GM18868 (cell line): ENCODE data around the gene CLMN.
A peak's percentile ranks its signal among the peaks of the same experiment; 100 is the strongest.

ENCODE experiments used
- ATAC-seq: cut with Tn5 transposase; IDR thresholded peaks from one replicate; pipeline ENCODE4 v1.9.1; 2021; ENCODE audit warnings: mild to moderate bottlenecking, moderate library complexity; ENCODE audit not compliant: unreplicated experiment

The CLMN gene

DNA sequence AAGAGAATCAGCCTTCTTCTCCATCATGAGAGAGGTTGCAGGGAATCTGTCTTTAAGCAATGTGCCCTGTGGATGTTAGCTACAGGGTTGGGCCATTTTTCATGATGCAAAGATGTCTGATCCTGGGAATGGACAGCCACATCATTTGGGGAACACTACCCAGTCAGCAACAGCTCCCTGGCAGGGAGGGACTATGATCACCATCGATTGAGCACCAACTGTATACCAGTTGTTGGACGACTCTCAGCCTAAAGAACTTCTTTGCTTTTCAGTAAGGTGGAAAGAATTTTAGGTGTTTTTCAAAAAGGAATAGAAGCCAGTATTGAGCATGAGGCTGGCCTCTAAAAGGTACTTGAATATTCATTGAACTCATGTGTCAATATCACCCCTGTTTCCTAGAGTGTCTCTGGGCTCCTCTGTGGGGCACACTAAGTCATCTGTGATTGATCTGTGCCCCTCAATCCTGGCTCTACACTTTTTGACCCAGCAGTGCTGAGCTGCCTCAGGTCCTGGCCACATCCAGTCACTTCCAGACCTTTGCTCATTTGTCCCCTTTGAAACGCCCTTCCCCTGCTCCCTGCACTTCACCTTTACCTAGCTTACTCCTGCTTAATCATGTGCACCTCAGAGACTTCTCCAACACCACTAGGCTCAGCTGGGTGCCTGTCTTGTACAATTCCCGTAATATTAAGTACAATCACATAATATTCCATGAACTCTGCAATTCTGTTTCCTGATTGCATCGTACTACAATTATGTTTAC, 2.2 kb upstream of the CLMN start:
- ATAC-seq = no peak

DNA sequence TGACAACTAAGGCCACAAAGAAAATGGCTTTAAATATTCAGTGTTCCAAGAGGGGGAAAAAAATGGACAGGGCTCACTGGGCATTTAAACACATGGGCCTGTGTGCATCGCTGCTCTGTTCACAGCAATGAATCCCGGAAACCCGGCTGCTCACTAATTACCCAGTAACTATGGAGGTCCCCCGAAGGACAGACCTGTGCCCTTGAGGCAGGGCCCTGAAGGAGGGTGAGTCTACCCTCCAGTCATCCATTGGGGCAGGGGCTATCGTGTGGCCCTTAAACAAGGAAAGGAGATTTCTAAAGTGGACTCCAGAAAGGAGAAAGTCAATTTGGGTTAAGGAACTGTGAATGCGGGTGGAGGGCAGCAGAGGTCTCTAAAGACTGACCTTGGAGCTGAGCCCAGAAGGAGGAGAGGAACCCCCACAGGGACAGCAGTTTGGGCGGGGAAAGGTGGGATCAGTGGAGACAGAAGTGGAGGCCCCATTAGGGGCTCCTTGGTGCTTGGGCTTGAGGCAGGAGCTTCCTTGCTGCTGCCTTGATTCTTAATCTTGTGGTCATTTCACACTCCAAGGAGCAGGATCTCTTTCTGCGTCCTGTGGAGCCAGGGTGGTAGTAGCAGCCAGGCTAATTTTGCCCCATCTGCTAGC, 1.4 kb upstream of the CLMN start:
- no peak for ATAC-seq

DNA sequence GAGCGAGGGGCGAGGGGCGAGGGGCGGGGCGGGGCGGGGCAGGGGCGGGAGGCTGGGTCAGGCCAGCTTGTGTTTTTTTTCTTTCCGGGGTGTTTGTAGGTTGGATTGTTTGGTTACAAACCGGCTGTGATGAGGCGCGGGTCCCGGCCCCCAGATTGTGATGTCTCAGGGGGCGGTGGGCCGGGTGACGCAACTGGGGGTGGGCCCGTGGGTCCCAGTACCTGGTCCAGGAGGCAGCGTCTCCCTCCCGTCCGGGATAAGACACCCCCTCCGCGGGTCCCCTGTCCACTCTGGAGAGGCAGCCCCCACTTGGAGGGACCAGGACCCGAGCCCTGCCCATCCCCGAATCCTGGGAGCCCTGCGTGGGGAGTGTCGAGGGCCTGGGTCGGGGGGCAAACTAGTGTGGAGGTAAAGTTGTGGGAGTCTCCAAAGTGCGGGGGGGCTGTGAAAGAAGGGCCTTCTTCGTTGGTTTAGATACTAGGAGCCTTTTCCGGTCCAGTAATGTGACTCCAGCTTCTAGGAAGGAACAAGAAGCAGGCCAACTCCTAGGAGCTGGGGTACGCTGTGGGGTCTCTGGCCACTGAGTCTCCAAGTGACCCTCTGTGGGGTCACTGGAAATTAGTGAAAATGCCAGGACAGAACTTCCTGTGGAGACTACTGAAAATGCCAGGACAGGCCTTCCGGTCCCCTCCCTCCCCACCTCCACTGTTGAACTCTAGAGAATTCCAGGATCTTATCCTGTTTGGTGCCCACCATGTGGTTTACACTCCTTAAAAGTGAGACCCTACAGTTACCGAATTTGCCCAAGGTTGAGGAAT, 579 bp upstream of the CLMN start:
- peak; percentile 8 for ATAC-seq

DNA sequence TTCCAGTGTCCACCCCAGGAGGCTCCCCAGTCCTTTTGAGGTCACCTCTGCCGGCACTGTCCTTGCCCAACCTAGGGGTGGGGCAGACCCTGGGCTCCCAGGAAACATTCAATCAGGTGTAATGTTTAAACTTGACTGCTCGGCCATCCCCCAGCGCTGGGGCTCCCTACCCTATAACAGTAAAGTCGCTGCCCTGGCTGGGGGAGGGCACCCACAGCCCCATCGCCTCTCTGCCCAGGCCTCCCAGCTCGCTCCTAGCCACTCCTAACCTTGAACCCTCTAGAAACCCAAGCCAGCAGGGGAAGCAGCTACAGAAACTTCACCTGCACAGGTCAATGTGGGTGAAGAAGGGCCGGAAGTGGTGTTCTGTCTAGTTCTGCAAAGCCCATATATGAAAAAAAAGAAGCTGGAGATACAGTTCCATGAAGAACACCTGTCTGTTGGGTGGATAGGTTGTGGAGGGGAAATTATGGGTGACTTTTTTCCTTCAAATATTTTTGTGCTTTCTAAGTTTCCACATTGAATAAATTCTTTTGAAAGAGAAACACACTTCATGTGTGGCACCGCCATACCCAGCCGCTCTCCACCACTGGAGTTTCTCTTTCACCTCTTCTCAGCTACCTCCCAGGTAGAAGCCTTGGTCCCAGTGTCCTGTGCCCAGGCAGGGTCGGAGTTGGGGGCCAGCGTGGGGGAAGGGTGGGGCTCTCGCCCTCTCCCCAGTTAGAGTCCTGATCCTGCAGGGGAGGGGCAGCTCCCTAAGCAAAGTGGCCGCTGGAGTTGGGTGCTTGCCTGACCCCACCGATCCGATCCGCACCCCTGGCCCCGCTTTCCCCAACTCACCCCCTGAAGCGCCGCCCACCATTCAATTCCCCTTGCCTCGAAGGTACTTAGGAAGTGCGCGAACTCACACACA, 1.1 kb downstream of the CLMN start:
- no peak for ATAC-seq

DNA sequence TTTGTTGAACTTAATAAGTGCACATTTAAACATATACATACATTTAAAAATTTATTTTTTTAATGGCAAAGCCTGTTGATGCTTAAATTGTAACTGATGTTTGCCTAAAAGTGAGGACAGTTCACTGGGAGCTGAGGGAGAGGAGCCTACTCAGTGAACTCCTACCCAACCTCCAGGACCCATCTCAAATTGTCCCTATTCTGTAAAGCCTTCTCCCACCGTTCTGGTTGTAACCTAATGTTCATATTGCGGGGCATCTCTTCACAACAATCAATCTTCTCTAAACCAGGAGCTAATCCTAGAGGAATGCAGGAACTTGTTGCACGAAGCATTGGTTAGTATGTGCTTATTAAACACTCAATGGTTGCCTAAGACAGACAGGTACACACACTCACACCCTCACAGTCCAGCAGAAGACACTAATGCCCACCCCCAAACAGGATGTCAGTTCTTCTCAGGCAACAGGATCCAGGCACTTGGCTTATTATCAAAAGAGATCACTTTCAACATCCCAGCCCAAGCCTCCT, 1.8 kb downstream of the CLMN start:
- ATAC-seq = no peak

DNA sequence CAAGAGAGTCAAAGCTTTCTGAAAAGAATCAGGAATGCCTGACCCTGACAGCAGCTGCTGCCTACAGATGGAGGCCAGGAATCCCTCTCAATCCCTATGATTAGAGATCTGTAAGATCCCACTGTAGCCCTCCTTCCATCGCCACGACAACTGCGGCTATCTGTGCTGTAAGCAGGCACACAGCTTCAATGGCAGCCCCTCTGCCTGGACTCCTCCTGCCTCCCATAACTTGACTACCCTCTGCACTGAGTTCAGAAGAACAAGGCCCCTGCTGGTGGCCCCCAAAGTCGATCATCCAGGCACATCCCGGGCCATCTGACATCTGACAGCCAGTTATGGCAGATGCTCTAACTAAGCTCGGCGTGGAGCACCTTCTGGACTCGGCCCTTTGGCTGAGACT, 2.9 kb downstream of the CLMN start:
- no peak for ATAC-seq

DNA sequence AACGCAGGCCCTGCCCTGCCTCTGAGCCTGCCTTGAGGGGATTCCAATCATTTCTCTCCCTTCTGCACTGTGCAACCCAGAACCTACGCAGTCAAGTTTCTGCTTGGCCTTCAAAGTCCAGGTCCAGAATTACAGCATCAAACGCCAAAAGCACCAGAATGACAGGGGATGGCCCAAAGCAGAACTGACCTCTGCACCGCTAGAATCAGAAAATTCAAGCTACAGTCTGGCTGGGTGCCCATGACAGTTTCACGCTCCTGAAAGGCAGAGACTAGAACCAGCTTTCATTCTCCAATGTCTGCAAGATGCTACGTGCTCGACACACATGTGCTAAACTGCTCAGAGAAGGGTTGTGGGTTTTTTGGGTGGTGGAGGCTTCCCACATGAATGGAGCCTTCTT, 4.1 kb downstream of the CLMN start:
- ATAC-seq = no peak

DNA sequence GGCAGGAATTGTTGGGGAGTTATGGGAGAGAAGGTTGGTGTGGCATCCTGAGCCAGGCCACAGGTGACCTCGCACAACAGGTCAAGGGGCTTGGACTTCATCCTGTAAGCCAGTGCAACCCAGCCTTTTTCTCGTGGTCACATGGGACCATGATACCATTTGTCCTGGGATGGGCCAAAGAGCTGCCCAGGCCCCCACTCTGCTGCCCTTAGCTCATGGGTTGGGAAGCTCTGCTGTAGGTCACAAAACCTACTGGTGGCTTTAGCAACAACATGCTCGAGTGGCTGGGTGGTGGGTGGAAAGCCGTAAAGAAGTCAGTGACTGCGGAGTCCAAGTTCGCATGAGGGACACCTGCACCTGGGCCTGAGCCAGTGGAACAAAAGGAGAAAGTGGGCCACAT, 4.6 kb downstream of the CLMN start:
- no peak for ATAC-seq

DNA sequence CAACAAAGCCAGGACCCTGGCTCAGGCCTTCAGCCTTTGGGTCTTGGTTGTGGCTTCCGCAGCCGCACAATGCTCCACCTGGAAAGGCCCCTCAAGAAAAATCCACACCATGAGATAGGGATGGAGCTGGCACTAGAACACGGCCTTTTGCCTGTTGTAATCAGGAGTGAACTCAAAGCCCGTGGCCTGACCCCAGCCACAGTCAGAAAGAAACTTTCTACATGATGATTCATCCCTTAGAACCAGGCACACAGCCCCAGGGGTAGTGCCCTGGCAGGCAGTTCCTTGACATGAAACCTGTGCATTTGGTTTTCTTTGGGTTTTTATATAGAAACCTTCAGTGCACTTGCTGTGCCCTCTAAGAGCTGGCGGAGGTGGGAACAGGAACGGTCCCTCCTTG, 5.1 kb downstream of the CLMN start:
- ATAC-seq = peak; percentile 82

DNA sequence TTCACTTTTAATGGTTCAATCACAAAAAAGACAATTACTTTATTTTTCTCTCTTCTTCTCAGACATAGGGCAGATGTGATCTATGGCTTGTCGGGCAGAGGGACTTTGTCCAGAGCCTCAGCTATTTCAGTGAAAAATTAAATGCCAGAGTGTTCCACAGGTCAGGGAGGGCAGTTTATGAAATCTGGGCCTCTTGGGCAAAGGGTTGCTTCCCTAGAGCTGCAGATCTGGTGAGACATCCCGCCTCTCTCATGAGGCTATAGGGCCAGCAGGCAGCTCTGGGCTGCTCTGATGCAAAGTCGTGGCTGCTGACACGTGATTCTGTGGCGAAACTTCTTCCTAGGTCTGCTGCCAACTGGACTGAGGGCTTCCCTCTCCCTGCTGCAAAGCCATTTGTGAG, 6.0 kb downstream of the CLMN start:
- no peak for ATAC-seq

DNA sequence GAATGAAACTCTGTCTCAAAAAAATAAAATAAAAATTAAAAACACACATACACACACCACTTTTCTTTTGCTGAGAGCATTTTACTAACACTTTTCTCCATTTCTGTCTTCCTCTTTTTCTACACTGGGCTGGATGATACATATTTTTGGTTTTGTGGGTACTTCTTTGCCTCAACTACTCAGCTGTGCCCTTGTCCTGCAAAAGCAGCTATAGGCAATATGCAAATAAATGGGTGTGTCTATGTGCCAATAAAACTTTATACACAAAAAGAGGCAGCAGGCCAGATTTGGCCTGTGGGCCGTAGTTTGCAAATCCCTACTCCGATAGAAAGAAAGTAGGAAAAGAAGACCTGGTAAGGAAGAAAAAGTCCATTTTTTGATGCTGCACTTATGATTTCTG, 6.5 kb downstream of the CLMN start:
- no peak for ATAC-seq

DNA sequence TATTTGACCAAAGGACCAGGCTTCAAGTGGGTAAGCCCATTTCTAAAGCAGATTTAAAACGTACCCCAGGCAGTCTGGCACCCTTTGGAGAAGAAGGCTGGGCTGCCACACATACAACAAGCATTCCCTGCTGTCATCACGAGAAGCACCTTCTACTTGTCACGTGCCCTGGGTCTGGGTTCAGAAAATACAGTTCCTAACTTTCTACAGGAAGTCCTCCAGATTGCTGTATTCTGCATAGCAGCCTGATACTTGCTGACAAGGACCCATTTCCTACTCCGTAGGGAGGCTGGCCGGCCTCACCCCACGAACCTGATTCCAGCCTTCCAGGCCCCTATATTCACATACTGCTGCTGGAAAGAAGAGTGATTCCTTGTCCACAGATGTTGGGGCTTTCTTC, 7.4 kb downstream of the CLMN start:
- ATAC-seq = no peak

DNA sequence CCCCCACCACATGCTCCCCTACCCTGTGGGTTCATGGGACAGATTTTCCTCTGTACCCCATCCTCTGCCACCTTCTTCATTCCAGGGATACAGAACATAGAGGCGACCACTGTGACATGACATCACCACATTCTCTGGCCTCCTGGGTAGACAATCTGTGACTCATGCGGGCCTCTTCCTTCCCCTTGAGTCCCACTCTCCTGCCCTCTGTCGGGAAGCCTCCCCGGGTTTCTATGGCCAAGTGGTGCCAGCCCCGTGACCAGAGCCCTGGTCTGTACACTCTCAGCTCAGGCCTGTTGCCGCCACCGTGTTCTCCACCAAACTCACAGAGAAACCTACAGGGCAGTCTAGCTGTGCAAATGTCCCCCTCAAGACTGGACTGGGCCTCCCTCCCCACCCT, 8.0 kb downstream of the CLMN start:
- ATAC-seq = no peak

DNA sequence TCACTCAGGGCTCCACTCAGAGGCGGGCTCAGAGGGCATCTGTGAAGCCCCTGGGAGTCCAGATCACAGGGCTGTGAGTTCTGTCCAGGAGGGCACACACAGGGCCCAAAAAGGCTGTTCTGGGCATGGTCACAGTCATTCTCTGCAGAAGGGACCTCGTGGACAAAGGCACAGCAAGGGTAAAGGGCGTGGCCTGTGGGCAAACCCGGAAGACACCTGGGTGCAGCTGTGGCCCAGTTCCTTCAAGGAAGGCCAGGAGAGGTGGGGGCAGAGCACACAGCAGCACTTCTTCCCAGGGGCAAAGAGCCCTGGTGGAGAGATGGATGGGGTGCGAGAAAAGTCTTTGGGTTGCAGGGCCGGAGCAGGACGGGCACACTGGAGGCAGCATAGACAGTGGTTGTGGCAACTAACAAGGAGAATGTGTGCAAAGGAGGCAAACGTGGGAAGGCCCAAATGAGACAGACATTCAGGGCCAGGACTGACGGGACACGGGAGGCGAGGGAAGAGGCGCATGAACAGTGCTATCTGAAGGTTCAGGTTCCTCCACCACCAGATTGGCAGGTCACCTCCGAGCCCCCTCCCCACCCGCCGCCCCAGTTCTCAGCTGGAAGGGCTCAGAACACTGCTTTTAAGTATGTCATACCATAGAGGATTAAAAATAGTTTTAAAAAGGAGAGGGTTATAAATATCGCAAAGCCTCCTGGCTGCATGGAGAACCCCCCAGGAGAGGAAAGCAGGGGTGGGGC, 8.9 kb downstream of the CLMN start:
- no peak for ATAC-seq

DNA sequence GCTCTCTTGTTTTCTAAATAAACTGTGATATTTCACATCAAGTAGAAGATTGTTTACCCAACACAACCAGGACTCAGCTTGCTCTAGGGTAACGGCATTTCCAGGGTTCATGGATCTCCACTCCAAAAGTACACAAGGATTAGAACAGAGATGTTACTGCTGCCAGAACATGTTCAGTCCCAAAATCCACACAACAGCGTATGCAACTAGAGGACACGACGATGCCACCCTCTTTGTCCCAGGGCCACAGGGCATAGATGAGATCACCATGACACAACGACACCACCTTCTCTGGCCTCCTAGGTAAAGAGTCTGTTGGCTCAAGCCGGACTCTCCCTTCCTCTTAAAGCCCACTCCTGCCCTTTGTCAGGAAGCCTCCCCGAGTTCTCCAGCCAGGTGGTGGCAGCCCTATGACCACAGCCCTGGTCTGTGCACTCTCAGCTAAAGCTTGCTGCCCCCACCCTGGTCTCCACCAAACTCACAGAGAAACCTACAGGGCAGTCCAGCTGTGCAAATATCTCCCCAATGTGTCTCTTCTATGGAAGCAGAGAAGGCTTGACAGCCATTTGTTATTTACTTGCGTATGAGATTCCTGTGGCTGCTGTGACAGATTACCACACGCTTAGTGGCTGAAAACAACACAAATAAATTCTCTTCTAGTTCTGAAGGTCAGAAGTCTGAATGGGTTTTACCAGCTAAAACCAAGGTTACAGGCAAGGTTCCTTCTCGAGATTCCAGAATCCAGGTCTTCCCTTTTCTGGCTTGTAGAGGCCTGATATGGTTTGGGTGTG, 10.3 kb downstream of the CLMN start:
- no peak for ATAC-seq

DNA sequence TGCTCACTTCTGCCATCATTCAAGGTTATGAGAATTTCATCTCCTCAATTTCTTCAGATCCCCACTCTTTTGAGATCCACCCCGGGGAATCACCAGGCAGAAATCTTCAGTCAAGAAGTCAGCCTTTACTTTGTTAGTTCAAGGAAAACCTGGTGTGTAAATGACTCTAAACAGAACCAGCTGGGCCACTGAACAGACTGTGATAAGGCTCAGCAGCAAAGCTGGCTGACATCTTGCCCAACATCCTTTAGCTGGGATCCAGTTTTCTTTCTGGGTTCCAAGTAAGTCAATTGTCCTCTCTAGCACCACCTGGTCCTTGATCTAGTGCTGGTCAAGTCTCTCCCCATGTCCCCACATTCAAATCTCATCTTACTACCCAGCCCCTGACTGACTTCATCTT, 11.6 kb downstream of the CLMN start:
- no peak for ATAC-seq

DNA sequence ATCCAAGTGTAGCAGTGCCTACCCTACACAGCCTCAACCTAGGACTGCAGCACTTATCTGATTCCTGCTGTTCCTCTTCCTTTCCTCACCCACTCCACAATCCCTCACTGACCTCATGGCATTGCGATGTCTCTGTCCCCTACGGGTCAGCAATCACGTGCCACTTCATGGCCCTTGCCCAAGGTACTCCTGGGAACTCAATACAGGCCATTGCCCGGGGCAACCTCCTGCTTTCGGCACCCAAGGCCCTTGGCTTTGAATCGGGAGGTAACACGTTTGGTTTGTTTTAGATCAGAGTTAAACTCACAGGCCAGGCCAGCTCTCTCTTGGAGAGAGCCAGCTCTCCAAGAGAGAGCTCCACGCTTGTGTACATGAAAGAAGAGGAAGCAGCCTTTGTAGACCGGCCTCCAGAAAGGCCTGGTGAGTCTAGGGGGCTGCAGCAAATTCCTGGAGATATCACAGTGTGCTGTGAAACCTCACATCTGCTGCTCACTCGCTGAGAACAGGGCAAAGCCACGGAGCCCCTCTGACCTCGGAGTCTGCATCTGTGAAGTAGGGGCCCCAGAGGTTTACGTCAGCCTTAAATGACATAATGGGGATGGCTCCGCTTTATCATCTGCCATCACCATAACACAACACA, 12.2 kb downstream of the CLMN start:
- no peak for ATAC-seq

DNA sequence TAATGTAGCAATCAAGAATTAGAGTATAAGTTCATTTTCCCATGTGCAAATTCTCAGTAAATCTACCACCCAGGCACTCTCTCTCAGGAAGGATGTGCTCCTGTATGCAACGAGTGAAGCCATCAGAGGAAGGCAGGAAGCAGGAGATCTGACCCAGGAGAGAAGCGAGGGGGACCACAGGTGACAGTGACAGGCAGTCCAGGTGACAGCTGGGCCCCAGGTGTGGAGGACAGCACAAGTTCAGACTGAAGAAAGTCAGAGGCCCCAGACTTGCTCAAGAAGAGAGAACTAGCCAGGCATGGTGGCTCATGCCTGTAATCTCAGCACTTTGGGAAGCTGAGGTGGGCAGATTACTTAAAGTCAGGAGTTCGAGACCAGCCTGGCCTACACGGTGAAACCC, 13.8 kb downstream of the CLMN start:
- ATAC-seq = no peak

DNA sequence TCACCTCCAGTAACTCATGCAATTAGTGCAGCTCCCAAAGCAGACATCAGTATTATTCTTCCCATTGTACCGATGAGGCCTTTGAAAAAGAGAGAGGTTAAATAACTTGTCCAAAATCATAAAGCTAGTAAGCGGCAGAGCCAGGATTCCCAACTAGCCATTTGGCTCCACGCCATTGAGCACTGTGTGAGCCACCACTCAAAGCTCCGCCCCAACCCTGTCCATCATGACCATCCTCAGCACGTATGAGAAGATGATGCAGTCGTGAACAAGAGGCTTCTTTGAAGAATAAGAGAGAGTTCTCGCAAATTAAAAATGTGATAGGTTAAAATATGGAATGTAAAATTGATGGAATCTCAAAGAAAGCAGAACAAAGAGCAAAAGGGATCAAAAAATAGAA, 14.6 kb downstream of the CLMN start:
- ATAC-seq = no peak
